ENCODE measurements around the gene MAD1L1. TPM values are rescaled to one million over a fixed set of nuclear protein-coding genes. Genes with fewer than 3 reads are reported as not detected.

The MAD1L1 gene
- total and polyA plus RNA-seq, 7 donors, result 11.7 to 17.5 (median 15.6) TPM

DNA sequence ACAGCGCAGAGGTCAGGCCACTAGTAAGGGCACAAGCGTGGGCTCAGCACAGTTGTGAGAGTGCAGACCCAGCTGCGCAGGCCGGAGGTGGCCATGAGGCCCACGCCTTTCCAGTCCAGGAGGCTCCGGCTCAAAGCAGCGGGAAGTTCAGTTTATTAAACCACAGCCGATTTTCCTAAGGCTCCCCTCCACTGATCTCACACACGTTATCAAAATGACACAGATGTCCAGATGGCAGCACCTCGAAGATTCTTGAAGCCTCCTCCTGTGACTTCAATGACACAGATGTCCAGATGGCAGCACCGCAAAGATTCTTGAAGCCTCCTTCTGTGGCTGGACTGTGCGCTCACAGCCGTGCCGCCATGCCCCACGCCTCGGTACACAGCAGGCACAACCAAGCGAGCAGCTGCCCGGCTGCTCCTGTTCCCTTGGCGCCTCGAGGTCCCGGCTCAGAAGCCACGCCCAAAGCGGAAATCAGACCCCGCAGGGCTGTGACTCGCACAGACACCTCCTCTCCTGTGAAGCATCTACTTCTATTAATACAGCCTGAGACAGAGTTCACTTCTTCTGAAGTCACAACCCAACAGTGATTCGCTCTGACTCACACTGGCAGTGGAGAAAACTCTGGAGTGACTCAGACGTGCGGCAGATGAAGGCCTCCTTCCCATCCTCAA is 122.7 kb downstream of the MAD1L1 start:
- TF ChIP-seq, protein P1, sequence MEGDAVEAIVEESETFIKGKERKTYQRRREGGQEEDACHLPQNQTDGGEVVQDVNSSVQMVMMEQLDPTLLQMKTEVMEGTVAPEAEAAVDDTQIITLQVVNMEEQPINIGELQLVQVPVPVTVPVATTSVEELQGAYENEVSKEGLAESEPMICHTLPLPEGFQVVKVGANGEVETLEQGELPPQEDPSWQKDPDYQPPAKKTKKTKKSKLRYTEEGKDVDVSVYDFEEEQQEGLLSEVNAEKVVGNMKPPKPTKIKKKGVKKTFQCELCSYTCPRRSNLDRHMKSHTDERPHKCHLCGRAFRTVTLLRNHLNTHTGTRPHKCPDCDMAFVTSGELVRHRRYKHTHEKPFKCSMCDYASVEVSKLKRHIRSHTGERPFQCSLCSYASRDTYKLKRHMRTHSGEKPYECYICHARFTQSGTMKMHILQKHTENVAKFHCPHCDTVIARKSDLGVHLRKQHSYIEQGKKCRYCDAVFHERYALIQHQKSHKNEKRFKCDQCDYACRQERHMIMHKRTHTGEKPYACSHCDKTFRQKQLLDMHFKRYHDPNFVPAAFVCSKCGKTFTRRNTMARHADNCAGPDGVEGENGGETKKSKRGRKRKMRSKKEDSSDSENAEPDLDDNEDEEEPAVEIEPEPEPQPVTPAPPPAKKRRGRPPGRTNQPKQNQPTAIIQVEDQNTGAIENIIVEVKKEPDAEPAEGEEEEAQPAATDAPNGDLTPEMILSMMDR (IDR thresholded peaks at IDR 0.05), result no peak
- ATAC-seq, result peak; percentile 64 to 75 (median 72)
- Histone ChIP-seq H3K9me3 (no peaks in the 10 kb centered on the region), H3K27me3 (ENCODE audit: insufficient read depth in 3 of 3, low read length in 2 of 3) (no peaks in the 10 kb centered on the region), H3K27ac (peak overlapping the region; percentile 7), H3K36me3 (ENCODE audit: insufficient read depth in 1 of 2, low read depth in 1 of 2) (no peaks in the 10 kb centered on the region), H3K4me3 (no peak overlapping the region), H3K4me1 (peaks cover 22% of the 10 kb centered on the region)
- peak in 1 of 2 donors; percentile 54 for DNase-seq
- WGBS, 3 donors, result 77 to 80% (median 78%) methylated on average over 28 of the region's 28 CpGs
- intact Hi-C loops (cut with DNase I), result loop anchor here (5.0 kb wide), 2 partner anchors 37 to 82 kb away; no protein-coding TSS in a partner anchor

DNA sequence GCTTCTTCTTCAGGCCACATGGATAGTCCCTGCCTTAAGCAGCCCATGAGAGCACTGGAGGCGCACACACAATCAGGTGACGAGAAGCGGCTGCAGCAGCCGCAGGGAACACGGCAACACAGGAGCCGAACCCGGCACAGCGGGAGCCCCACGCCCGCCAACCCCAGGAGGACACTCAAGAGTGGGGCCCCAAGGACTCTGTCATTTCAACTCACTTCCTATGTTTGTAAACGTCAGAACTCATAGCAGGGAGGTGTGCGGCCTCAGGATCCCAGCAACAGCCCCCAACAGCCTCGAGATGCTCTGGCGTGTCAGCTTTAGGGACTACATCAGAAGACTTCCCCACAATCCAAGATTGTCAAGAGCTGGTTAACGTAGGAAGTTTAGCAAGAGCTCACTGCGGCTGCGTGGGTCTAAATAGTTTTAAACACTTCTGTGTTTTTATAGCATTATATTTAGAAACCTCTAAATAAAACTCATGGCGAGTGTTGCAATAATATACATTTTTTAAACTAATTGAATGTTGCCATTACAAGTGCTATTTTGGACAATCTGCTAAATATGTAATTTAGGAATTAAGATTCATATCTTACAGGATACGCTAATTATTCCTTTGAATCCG is 123.4 kb downstream of the MAD1L1 start:
- Histone ChIP-seq H3K4me3 (no peak overlapping the region), H3K27ac (peak overlapping the region; percentile 7), H3K4me1 (peaks cover 29% of the 10 kb centered on the region), H3K9me3 (no peaks in the 10 kb centered on the region), H3K36me3 (ENCODE audit: insufficient read depth in 1 of 2, low read depth in 1 of 2) (no peaks in the 10 kb centered on the region), H3K27me3 (ENCODE audit: insufficient read depth in 3 of 3, low read length in 2 of 3) (no peaks in the 10 kb centered on the region)
- ATAC-seq (no peak), DNase-seq (no peak)
- WGBS, 3 donors, result 86 to 89% (median 87%) methylated on average over 20 of the region's 20 CpGs
- intact Hi-C loops (cut with DNase I), result loop anchor here (5.0 kb wide), 2 partner anchors 38 to 83 kb away; no protein-coding TSS in a partner anchor
- TF ChIP-seq, protein P1 (IDR thresholded peaks at IDR 0.05), result no peak

DNA sequence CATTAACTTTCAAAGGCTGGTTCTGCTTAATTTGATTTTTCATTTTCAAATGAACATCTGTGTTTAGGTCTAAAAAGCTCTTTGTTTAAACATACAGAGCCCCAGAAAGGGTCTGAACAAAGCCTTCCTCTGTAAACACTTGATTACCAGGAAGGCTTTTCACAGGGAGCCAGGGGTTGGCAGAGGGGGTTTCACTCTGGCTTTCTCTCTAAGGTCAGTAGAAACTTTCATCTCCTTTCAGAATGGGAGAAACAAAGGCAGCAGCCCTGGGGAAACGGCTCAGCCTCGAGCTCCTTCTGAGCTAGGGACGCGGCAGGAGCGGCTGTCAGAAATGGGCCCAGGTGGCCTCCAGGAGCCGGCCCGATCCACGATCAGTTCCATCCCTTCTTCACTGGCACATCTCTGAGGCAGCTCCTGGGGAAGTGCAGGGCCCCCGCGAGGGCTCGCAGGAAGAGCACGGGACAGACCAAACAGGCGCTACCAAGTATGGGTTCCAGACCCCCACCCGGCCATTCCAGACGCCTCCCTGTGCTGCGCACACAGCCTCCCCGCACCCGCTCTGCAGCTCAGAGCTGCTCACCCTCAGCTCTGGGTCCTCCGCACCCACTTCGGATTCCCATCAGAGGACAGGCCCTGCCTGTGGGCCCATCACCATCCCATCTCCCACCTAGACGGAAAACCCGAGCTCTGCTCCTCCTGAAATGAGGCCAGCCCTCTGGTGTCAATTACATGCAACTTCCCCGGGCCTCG is 124.1 kb downstream of the MAD1L1 start:
- 86 to 90% (median 88%) methylated on average over 24 of the region's 24 CpGs for WGBS, 3 donors
- Histone ChIP-seq H3K9me3 (no peaks in the 10 kb centered on the region), H3K36me3 (ENCODE audit: insufficient read depth in 1 of 2, low read depth in 1 of 2) (no peaks in the 10 kb centered on the region), H3K4me1 (peaks cover 33% of the 10 kb centered on the region), H3K27ac (no peak overlapping the region), H3K4me3 (no peak overlapping the region), H3K27me3 (ENCODE audit: insufficient read depth in 3 of 3, low read length in 2 of 3) (no peaks in the 10 kb centered on the region)
- DNase-seq (no peak), ATAC-seq (no peak)
- intact Hi-C loops (cut with DNase I), result loop anchor here (5.0 kb wide), 2 partner anchors 39 to 84 kb away; no protein-coding TSS in a partner anchor
- TF ChIP-seq, protein P1 (IDR thresholded peaks at IDR 0.05), result no peak

DNA sequence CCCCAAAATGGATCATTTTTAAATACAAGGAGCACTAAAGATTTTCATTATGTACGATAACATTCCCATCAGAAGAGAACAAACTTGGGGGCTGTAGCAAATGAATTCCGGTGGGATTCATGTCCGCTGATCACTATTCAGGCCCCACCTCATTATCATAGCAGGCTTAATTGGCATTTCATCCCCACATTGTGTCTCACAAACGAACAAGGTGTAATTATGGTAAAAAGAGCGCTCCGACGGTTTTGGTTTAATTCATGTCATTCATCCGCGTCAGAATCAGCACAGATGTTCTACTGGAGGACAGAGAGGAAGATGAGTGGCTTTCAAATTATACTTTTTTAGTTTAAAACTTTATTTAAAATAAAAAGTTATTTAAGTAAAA is 124.7 kb downstream of the MAD1L1 start:
- Histone ChIP-seq H3K36me3 (ENCODE audit: insufficient read depth in 1 of 2, low read depth in 1 of 2) (no peaks in the 10 kb centered on the region), H3K27ac (no peak overlapping the region), H3K9me3 (no peaks in the 10 kb centered on the region), H3K27me3 (ENCODE audit: insufficient read depth in 3 of 3, low read length in 2 of 3) (no peaks in the 10 kb centered on the region), H3K4me3 (no peak overlapping the region), H3K4me1 (peaks cover 36% of the 10 kb centered on the region)
- 89 to 94% (median 93%) methylated on average over 9 of the region's 9 CpGs for WGBS, 3 donors
- TF ChIP-seq, protein P1 (IDR thresholded peaks at IDR 0.05), result no peak
- ATAC-seq, result no peak
- DNase-seq, result no peak
- intact Hi-C loops (cut with DNase I), result loop anchor here (5.0 kb wide), 2 partner anchors 39 to 84 kb away; no protein-coding TSS in a partner anchor
